GM21717 (cell line): Measurements from ENCODE around the gene KIAA0408.
A peak's percentile ranks its signal among the peaks of the same experiment; 100 is the strongest.
"Not testable (repeated sequence)": the region's sequence is repeated elsewhere in the genome, so short reads cannot be mapped to it uniquely, and the experiment has no call there.

Source experiments
- ATAC-seq: cut with Tn5 transposase; IDR thresholded peaks from one replicate; pipeline ENCODE4 v1.9.1; 2021; ENCODE audit warnings: mild to moderate bottlenecking, moderate library complexity; ENCODE audit not compliant: unreplicated experiment

Gene KIAA0408

GRCh38 chr6:127420556-127420955 is 38.6 kb downstream of the KIAA0408 start:
- peak; percentile 100 for ATAC-seq

- ATAC-seq, result no peak
Measured at GRCh38 chr6:127415096-127415495, 44.1 kb downstream of the KIAA0408 start.

- ATAC-seq, result not testable (repeated sequence)
Measured at GRCh38 chr6:127413123-127413522, 46.1 kb downstream of the KIAA0408 start.

GRCh38 chr6:127412016-127412415 is 47.2 kb downstream of the KIAA0408 start:
- ATAC-seq, result not testable (repeated sequence)
